Keratinocyte (primary cell): Measurements from ENCODE around the gene SLC7A14. TPM values are rescaled to one million over a fixed set of nuclear protein-coding genes. Genes with fewer than 3 reads are reported as not detected.

Experiments used
- DNase-seq: peaks from one replicate; pipeline ENCODE4 v3.0.0-alpha.2; 2011; ENCODE audit warnings: low read depth, missing footprints, low spot score
- FAIRE-seq: peaks from 2 replicates; lab custom pipeline; 2011; peaks lifted over from hg19 to GRCh38; lab: Jason Lieb, UNC
- H2AFZ ChIP-seq: 2 replicates; pipeline ENCODE4 v1.6.0; 2012; ENCODE audit warnings: low read length, control low read depth, inconsistent platforms; ENCODE audit not compliant: control insufficient read depth
- H3K27ac ChIP-seq: 2 replicates; pipeline ENCODE4 v1.5.1; 2011; ENCODE audit warnings: low read length; ENCODE audit not compliant: control insufficient read depth, insufficient read depth
- H3K27me3 ChIP-seq: 3 replicates; pipeline ENCODE4 v1.6.0; 2011; ENCODE audit warnings: low read length; ENCODE audit not compliant: control insufficient read depth, insufficient read depth; ENCODE audit errors: extremely low read depth
- H3K36me3 ChIP-seq, 2 experiments: 2 replicates in 1 of 2; 3 replicates in 1 of 2; pipeline ENCODE4 v1.5.1; 2011; ENCODE audit warnings: low read length in 2 of 2, mild to moderate bottlenecking in 1 of 2; ENCODE audit not compliant: control insufficient read depth in 2 of 2, insufficient read depth in 2 of 2; ENCODE audit errors: extremely low read depth in 1 of 2
- H3K4me1 ChIP-seq: 3 replicates; pipeline ENCODE4 v1.5.1; 2011; ENCODE audit warnings: low read length; ENCODE audit not compliant: control insufficient read depth, insufficient read depth; ENCODE audit errors: extremely low read depth
- H3K4me2 ChIP-seq: 3 replicates; pipeline ENCODE4 v1.6.0; 2011; ENCODE audit warnings: low read depth, low read length; ENCODE audit not compliant: control insufficient read depth, insufficient read depth; ENCODE audit errors: extremely low read depth
- H3K4me3 ChIP-seq, 3 experiments: fragments of 200-600 bp in 1 of 3; sonication (generic) in 1 of 3; 2 replicates in 2 of 3; 3 replicates in 1 of 3; pipeline ENCODE4 v1.5.1; 2011 to 2016; ENCODE audit warnings: low read length in 3 of 3, mild to moderate bottlenecking in 3 of 3, control low read depth in 2 of 3, inconsistent platforms in 1 of 3, low read depth in 1 of 3, mixed read lengths in 1 of 3, mixed run types in 1 of 3, moderate library complexity in 1 of 3; ENCODE audit not compliant: control insufficient read depth in 2 of 3, insufficient read depth in 2 of 3; ENCODE audit errors: extremely low read depth in 1 of 3
- H3K79me2 ChIP-seq: 2 replicates; pipeline ENCODE4 v1.6.0; 2012; ENCODE audit warnings: low read length; ENCODE audit not compliant: control insufficient read depth, insufficient read depth
- H3K9ac ChIP-seq: 3 replicates; pipeline ENCODE4 v1.6.0; 2011; ENCODE audit warnings: low read length; ENCODE audit not compliant: control insufficient read depth, insufficient read depth; ENCODE audit errors: extremely low read depth
- H3K9me1 ChIP-seq: 3 replicates; pipeline ENCODE4 v1.6.0; 2011; ENCODE audit warnings: low read length; ENCODE audit not compliant: control insufficient read depth, insufficient read depth; ENCODE audit errors: extremely low read depth
- H3K9me3 ChIP-seq: 2 replicates; pipeline ENCODE4 v1.5.1; 2012; ENCODE audit warnings: low read depth, low read length; ENCODE audit not compliant: control insufficient read depth
- H4K20me1 ChIP-seq: 3 replicates; pipeline ENCODE4 v1.6.0; 2011; ENCODE audit warnings: low read length; ENCODE audit not compliant: control insufficient read depth, insufficient read depth; ENCODE audit errors: extremely low read depth
- CTCF ChIP-seq, 3 experiments: IDR thresholded peaks in 1 of 3; conservative IDR thresholded peaks in 1 of 3; optimal IDR thresholded peaks in 1 of 3; 2 replicates in 2 of 3; 3 replicates in 1 of 3; pipeline versions ENCODE3 to v1.5.1; 2011; ENCODE audit warnings: low read length in 3 of 3, mild to moderate bottlenecking in 3 of 3, moderate library complexity in 2 of 3, control low read depth in 1 of 3, inconsistent platforms in 1 of 3; ENCODE audit not compliant: insufficient read depth in 2 of 3; ENCODE audit errors: extremely low read depth in 1 of 3
- EZH2 ChIP-seq: IDR thresholded peaks from one replicate; pipeline ENCODE4 v1.6.1; 2012; ENCODE audit warnings: inconsistent platforms, mild to moderate bottlenecking, low read length, moderate library complexity
- dilution Hi-C: fragments of 300-500 bp; cut with MboI; formaldehyde crosslinking; loops from one replicate; pipeline ENCODE4 v1.7.0; 2020; ENCODE audit warnings: low sequenced_read_pairs; ENCODE audit not compliant: extremely low pct_ligation_motif_present
- polyA plus RNA-seq, 5 experiments: library from polyadenylated mRNA; depleted of rRNA in 3 of 5; stranded (reverse) in 3 of 5; stranded (forward) in 1 of 5; unstranded in 1 of 5; fragments of >200 nt; gene quantifications; 1 replicate in 1 of 5; 2 replicates in 3 of 5; 3 replicates in 1 of 5; pipeline versions ENCODE4 v1.2.1 to v1.2.3, GENCODE V29; 2011 to 2012; ENCODE audit warnings: missing spikeins in 2 of 5, low read depth in 1 of 5, low replicate concordance in 1 of 5

SLC7A14 gene
- polyA plus RNA-seq, 1 donor (not counting 4 experiments of a cell fraction or from before 2014, with no cell fraction given): not detected

- no peak overlapping the region for H2AFZ ChIP-seq
- no peak overlapping the region for H3K9ac ChIP-seq
- TF ChIP-seq EZH2 (peak; percentile 97), CTCF (optimal IDR thresholded peaks at IDR 0.05 in 1 of 3, IDR thresholded peaks at IDR 0.05 in 1 of 3, conservative IDR thresholded peaks at IDR 0.05 in 1 of 3; ENCODE audit: extremely low read depth in 1 of 3, insufficient read depth in 2 of 3, low read length in 3 of 3) (no peak)
These were observed 603 bp downstream of the SLC7A14 start for GRCh38 chr3:170585008-170585936.

GRCh38 chr3:170584585-170585007, 1.3 kb downstream of the SLC7A14 start:
- Histone ChIP-seq H3K27ac (no peak overlapping the region), H3K36me3 (no peaks in the 10 kb centered on the region), H3K9me1 (no peaks in the 10 kb centered on the region), H3K4me2 (no peak overlapping the region), H3K79me2 (no peaks in the 10 kb centered on the region), H4K20me1 (no peaks in the 10 kb centered on the region), H3K9me3 (no peaks in the 10 kb centered on the region), H3K4me1 (no peaks in the 10 kb centered on the region), H2AFZ (no peak overlapping the region), H3K27me3 (peaks cover 45% of the 10 kb centered on the region), H3K9ac (no peak overlapping the region), H3K4me3 (no peak overlapping the region)
- dilution Hi-C loops: no loop called here
- TF ChIP-seq CTCF (optimal IDR thresholded peaks at IDR 0.05 in 1 of 3, IDR thresholded peaks at IDR 0.05 in 1 of 3, conservative IDR thresholded peaks at IDR 0.05 in 1 of 3; ENCODE audit: extremely low read depth in 1 of 3, insufficient read depth in 2 of 3, low read length in 3 of 3): no peak
- TF ChIP-seq EZH2: no peak
- DNase-seq (no peak), FAIRE-seq (peak; percentile 13)

More at GRCh38 chr3:170585008-170585936, 603 bp downstream of the SLC7A14 start:
- no peaks in the 10 kb centered on the region for H3K79me2 ChIP-seq
- no peaks in the 10 kb centered on the region for H4K20me1 ChIP-seq
- no peak for DNase-seq
- dilution Hi-C loops: no loop called here
- no peaks in the 10 kb centered on the region for H3K9me3 ChIP-seq
- FAIRE-seq: no peak
- H3K27me3 ChIP-seq: peaks cover 42% of the 10 kb centered on the region
- peak overlapping the region; percentile 43 for H3K4me2 ChIP-seq
- H3K9me1 ChIP-seq: no peaks in the 10 kb centered on the region
- H3K4me1 ChIP-seq: no peaks in the 10 kb centered on the region
- H3K27ac ChIP-seq: no peak overlapping the region
- no peaks in the 10 kb centered on the region for H3K36me3 ChIP-seq
- H3K4me3 ChIP-seq: no peak overlapping the region
